MM.1S (cell line): Measurements from ENCODE around the gene BRINP3.

ENCODE experiments used
- EZH2 ChIP-seq: fragments of 300-600 bp; sonication (generic); optimal IDR thresholded peaks from 2 replicates; pipeline ENCODE3; 2017; ENCODE audit warnings: low read depth, mild to moderate bottlenecking, antibody characterized with exemption, low read length, mixed read lengths
- EZH2phosphoT487 ChIP-seq: fragments of 300-600 bp; sonication (generic); IDR thresholded peaks from 2 replicates; pipeline ENCODE4 v1.6.1; 2018; ENCODE audit warnings: antibody characterized with exemption, low read length
- TF ChIP-seq, protein P1 (sequence below): fragments of 300-600 bp; sonication (generic); IDR thresholded peaks from 2 replicates; pipeline ENCODE4 v1.5.1; 2016; ENCODE audit warnings: antibody characterized with exemption, low read length, mixed read lengths

GRCh38 chr1:190084552-190084951 lies 393.1 kb downstream of the BRINP3 start:
- TF ChIP-seq, protein P1, sequence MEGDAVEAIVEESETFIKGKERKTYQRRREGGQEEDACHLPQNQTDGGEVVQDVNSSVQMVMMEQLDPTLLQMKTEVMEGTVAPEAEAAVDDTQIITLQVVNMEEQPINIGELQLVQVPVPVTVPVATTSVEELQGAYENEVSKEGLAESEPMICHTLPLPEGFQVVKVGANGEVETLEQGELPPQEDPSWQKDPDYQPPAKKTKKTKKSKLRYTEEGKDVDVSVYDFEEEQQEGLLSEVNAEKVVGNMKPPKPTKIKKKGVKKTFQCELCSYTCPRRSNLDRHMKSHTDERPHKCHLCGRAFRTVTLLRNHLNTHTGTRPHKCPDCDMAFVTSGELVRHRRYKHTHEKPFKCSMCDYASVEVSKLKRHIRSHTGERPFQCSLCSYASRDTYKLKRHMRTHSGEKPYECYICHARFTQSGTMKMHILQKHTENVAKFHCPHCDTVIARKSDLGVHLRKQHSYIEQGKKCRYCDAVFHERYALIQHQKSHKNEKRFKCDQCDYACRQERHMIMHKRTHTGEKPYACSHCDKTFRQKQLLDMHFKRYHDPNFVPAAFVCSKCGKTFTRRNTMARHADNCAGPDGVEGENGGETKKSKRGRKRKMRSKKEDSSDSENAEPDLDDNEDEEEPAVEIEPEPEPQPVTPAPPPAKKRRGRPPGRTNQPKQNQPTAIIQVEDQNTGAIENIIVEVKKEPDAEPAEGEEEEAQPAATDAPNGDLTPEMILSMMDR = peak; percentile 32
- TF ChIP-seq EZH2 = no peak
- TF ChIP-seq EZH2phosphoT487 = no peak
